Measurements from ENCODE around the gene PTPN6.

PTPN6 gene

GRCh38 chr12:6975297-6976032 is 24.3 kb downstream of the PTPN6 start:
- no peak for DNase-seq

- no peak for DNase-seq
Measured at GRCh38 chr12:6977653-6978052, 26.5 kb downstream of the PTPN6 start.

- no peak for DNase-seq
Measured at GRCh38 chr12:6978188-6978587, 27.0 kb downstream of the PTPN6 start.

GRCh38 chr12:6978611-6979011 is 27.5 kb downstream of the PTPN6 start:
- no peak for DNase-seq

GRCh38 chr12:6979021-6979420 is 27.9 kb downstream of the PTPN6 start:
- DNase-seq = no peak

GRCh38 chr12:6979453-6979852 is 28.3 kb downstream of the PTPN6 start:
- DNase-seq = no peak

- DNase-seq = no peak
Measured at GRCh38 chr12:6980075-6980474, 28.9 kb downstream of the PTPN6 start.

GRCh38 chr12:6980740-6981139 is 29.6 kb downstream of the PTPN6 start:
- no peak for DNase-seq

- no peak for DNase-seq
Measured at GRCh38 chr12:6981152-6982052, 30.2 kb downstream of the PTPN6 start.

GRCh38 chr12:6982532-6982931 is 31.4 kb downstream of the PTPN6 start:
- DNase-seq = no peak

- DNase-seq = no peak
Measured at GRCh38 chr12:6987956-6988553, 36.9 kb downstream of the PTPN6 start.

- no peak for DNase-seq
Measured at GRCh38 chr12:6996040-6996441, 44.9 kb downstream of the PTPN6 start.

GRCh38 chr12:6998715-6999451 is 47.7 kb downstream of the PTPN6 start:
- DNase-seq = no peak

- no peak for DNase-seq
Measured at GRCh38 chr12:7001921-7002591, 50.9 kb downstream of the PTPN6 start.

GRCh38 chr12:7004287-7004803 is 53.2 kb downstream of the PTPN6 start:
- no peak for DNase-seq

GRCh38 chr12:7004840-7005239 is 53.7 kb downstream of the PTPN6 start:
- no peak for DNase-seq

GRCh38 chr12:7005311-7005710 is 54.2 kb downstream of the PTPN6 start:
- DNase-seq = no peak

GRCh38 chr12:7006639-7007038 is 55.5 kb downstream of the PTPN6 start:
- DNase-seq = no peak

- no peak for DNase-seq
Measured at GRCh38 chr12:7008864-7009263, 57.7 kb downstream of the PTPN6 start.

- no peak for DNase-seq
Measured at GRCh38 chr12:7009512-7009911, 58.4 kb downstream of the PTPN6 start.

Data from T1000 (cell line).